Lower leg skin (tissue), 4 donors: Measurements from ENCODE around the gene MLEC. TPM values are rescaled to one million over a fixed set of nuclear protein-coding genes. Genes with fewer than 3 reads are reported as not detected.

Source experiments
- DNase-seq, 2 donors: peaks; one replicate each; pipeline ENCODE4 v3.0.0-alpha.2; 2019; ENCODE audit warnings: low spot score in 2 of 2
- H3K4me3 ChIP-seq: fragments of 200-600 bp; sonication (generic); 2 replicates; pipeline ENCODE4 v1.5.1; 2017; ENCODE audit warnings: mild to moderate bottlenecking, low read depth; ENCODE audit not compliant: poor library complexity, severe bottlenecking
- POLR2A ChIP-seq, 2 donors: fragments of 450-650 bp; IDR thresholded peaks; one replicate each; pipeline ENCODE4 v1.6.1; 2016 to 2017; ENCODE audit warnings: antibody characterized with exemption in 2 of 2, mild to moderate bottlenecking in 1 of 2, moderate library complexity in 1 of 2
- WGBS, 2 donors: methylation state at CpG; one replicate each; pipeline ENCODE4 v1.1.5; 2018; 5-methylcytosine and 5-hydroxymethylcytosine counted together
- intact Hi-C: fragments of 100-400 bp; cut with DNase I; formaldehyde crosslinking; loops from one replicate; pipeline ENCODE4 v1.15.0; 2023; ENCODE audit warnings: low total_unique reads
- total RNA-seq, 4 donors: library from RNA; depleted of rRNA; stranded (reverse); fragments of >200 nt; gene quantifications; one replicate each; pipeline ENCODE4 v1.1.0, GENCODE V29; 2016
- TF ChIP-seq, protein P1 (sequence below), 3 donors: fragments of 450-650 bp; IDR thresholded peaks; one replicate each; pipeline ENCODE4 v1.5.1; 2016; ENCODE audit warnings: antibody characterized with exemption in 3 of 3, mild to moderate bottlenecking in 3 of 3, moderate library complexity in 2 of 3

MLEC gene
- total RNA-seq, 4 donors from 2014 or later, result 15.4 to 53.3 (median 40.9) TPM

- DNase-seq, result no peak
- intact Hi-C loops, result no loop called here
- 87 to 88% methylated on average over 14 to 15 of the region's 15 CpGs for WGBS, 2 donors
- no peak for TF ChIP-seq POLR2A (IDR thresholded peaks at IDR 0.05)
- TF ChIP-seq, protein P1, sequence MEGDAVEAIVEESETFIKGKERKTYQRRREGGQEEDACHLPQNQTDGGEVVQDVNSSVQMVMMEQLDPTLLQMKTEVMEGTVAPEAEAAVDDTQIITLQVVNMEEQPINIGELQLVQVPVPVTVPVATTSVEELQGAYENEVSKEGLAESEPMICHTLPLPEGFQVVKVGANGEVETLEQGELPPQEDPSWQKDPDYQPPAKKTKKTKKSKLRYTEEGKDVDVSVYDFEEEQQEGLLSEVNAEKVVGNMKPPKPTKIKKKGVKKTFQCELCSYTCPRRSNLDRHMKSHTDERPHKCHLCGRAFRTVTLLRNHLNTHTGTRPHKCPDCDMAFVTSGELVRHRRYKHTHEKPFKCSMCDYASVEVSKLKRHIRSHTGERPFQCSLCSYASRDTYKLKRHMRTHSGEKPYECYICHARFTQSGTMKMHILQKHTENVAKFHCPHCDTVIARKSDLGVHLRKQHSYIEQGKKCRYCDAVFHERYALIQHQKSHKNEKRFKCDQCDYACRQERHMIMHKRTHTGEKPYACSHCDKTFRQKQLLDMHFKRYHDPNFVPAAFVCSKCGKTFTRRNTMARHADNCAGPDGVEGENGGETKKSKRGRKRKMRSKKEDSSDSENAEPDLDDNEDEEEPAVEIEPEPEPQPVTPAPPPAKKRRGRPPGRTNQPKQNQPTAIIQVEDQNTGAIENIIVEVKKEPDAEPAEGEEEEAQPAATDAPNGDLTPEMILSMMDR (IDR thresholded peaks at IDR 0.05), result no peak
- no peak overlapping the region for H3K4me3 ChIP-seq
Measured at GRCh38 chr12:120744922-120745493, 58.1 kb downstream of the MLEC start.

GRCh38 chr12:120748242-120748641 is 61.3 kb downstream of the MLEC start:
- no peak for DNase-seq
- no peak overlapping the region for H3K4me3 ChIP-seq
- TF ChIP-seq POLR2A (IDR thresholded peaks at IDR 0.05), result no peak
- TF ChIP-seq, protein P1 (IDR thresholded peaks at IDR 0.05), result no peak
- WGBS, 2 donors, result 81 to 85% methylated on average over 7 of the region's 7 CpGs
- intact Hi-C loops, result no loop called here

GRCh38 chr12:120749256-120749655 is 62.3 kb downstream of the MLEC start:
- 71 to 76% methylated on average over 5 of the region's 5 CpGs for WGBS, 2 donors
- TF ChIP-seq, protein P1 (IDR thresholded peaks at IDR 0.05), result no peak
- intact Hi-C loops, result no loop called here
- no peak overlapping the region for H3K4me3 ChIP-seq
- no peak for DNase-seq

- intact Hi-C loops, result no loop called here
- no peak overlapping the region for H3K4me3 ChIP-seq
- WGBS, 2 donors, result 95 to 97% methylated on average over 5 of the region's 5 CpGs
- no peak for TF ChIP-seq POLR2A (IDR thresholded peaks at IDR 0.05)
- TF ChIP-seq, protein P1 (IDR thresholded peaks at IDR 0.05), result no peak
- DNase-seq, result no peak
Measured at GRCh38 chr12:120750806-120751205, 63.9 kb downstream of the MLEC start.

DNA sequence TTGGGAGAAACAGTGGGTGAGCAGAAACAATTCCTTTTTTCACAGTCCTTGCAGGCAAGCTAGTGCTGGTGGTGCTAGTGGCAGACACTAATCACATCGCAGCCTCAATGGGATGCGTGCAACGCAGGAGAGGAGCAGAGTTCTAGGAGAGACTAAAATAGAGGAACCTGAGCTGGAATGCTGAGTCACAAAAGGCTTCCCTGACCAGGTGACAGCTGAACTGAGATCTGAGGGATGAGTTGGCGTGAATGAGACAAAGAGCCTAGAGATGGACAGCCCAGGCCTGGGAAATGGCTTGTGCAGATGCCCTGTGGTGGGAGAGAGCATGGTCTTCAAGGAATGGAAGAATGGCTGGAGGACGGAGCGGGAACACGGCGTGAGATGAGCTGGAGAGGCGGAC is 64.4 kb downstream of the MLEC start:
- H3K4me3 ChIP-seq, result no peak overlapping the region
- DNase-seq, result no peak
- intact Hi-C loops, result no loop called here
- TF ChIP-seq, protein P1 (IDR thresholded peaks at IDR 0.05), result no peak
- no peak for TF ChIP-seq POLR2A (IDR thresholded peaks at IDR 0.05)
- WGBS, 2 donors, result 95 to 98% methylated on average over 9 of the region's 9 CpGs

Other genes with a start within 250 kb of the MLEC start
- gene COX6A1, start 249.0 kb upstream of the MLEC start, total RNA-seq, result 100 to 1,000 TPM; 638 to 834 (median 702) TPM
- gene TRIAP1, start 240.8 kb upstream of the MLEC start, total RNA-seq, result 10 to 100 TPM in 3 of 4 donors, 1 to 10 TPM in 1; 9.6 to 20.2 (median 16.1) TPM
- 10 to 100 TPM; 19.3 to 24.1 (median 20.1) TPM for gene GATC, start 240.7 kb upstream of the MLEC start, total RNA-seq
- gene SRSF9, start 217.4 kb upstream of the MLEC start, total RNA-seq, result 10 to 100 TPM; 55.4 to 97.2 (median 81.2) TPM
- 100 to 1,000 TPM; 310 to 529 (median 388) TPM for gene DYNLL1, start 191.0 kb upstream of the MLEC start, total RNA-seq
- 10 to 100 TPM; 16.5 to 19.2 (median 18.3) TPM for gene COQ5, start 158.0 kb upstream of the MLEC start, total RNA-seq
- gene RNF10, start 152.8 kb upstream of the MLEC start, total RNA-seq, result 100 to 1,000 TPM in 3 of 4 donors, 10 to 100 TPM in 1; 99.9 to 162 (median 118) TPM
- gene POP5, start 105.7 kb upstream of the MLEC start, total RNA-seq, result 10 to 100 TPM in 3 of 4 donors, 1 to 10 TPM in 1; 7.5 to 26.9 (median 22.5) TPM
- gene CABP1, start 46.5 kb upstream of the MLEC start, total RNA-seq, result under 1 TPM in 3 of 4 donors, not detected in 1; 0.39 to 0.94 (median 0.89) TPM
- gene UNC119B, start 23.3 kb downstream of the MLEC start, total RNA-seq, result 10 to 100 TPM in 3 of 4 donors, 1 to 10 TPM in 1; 5.0 to 20.3 (median 13.9) TPM
- gene ACADS, start 38.7 kb downstream of the MLEC start, total RNA-seq, result 10 to 100 TPM; 21.3 to 37.1 (median 29.1) TPM
- gene SPPL3, start 217.2 kb downstream of the MLEC start, total RNA-seq, result 10 to 100 TPM; 47.3 to 59.0 (median 52.4) TPM